HTR-8/SVneo (cell line): ENCODE results near the gene PTGR3.

Experiments used
- DNase-seq: peaks from one replicate; pipeline ENCODE4 v3.0.0; 2011; ENCODE audit warnings: low spot score, mixed read lengths; ENCODE audit not compliant: insufficient read length
- FAIRE-seq: peaks from 2 replicates; lab custom pipeline; 2011; peaks lifted over from hg19 to GRCh38; lab: Jason Lieb, UNC

Gene PTGR3

DNA sequence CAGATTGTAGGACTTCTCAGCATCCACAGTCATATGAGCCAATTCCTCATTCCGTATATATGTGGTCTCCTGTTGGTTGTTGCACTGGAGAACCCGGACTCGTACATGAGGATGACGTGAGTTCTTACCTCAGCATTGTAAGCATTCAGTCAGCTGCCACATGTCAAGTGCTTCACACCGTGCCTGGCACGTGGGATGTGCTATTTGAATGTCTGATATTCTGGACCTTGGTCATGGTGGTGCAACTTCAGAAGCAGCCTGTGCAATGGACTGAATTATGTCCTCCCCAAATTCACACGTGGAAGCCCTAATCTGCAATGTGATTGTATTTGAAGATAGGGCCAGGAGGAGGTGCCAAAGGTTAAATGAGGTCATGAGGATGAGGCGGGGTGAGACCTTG, 32.1 kb downstream of the PTGR3 start:
- no peak for DNase-seq
- no peak for FAIRE-seq

DNA sequence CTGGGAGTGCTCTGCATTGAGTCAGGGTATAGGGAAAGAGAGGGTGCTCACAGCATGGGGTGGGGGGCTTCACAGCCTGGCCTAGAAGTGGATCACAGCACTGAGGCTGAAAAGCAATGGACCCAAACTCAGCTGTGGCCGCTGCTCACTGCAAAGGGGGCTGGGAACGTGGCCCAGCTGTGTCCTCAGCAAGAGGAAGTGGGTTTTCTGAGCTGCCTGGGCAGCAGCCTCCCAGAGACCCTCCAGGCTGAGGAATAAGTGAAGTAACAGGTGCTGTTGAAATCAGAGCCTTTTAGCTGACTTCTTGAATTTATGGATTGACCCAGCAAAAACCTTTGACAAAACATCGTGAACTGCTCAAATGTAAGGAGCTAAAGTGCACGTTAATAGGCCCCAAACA, 35.2 kb downstream of the PTGR3 start:
- DNase-seq (no peak), FAIRE-seq (no peak)

DNA sequence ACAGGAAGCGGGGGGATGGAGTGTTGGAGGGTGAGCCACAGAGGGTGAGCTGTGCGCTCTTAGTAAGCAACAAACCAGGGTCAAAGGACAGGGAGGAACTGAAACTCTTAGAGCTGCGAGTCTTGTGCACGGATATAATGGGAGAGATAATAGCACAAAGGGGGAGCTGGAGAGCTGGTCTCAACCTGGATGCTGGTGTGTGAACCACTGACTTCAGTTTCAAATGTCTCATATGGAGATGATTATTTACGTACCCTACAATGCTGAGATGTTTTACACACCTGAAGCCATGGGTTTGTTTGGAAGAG, 35.9 kb downstream of the PTGR3 start:
- FAIRE-seq (no peak), DNase-seq (no peak)

DNA sequence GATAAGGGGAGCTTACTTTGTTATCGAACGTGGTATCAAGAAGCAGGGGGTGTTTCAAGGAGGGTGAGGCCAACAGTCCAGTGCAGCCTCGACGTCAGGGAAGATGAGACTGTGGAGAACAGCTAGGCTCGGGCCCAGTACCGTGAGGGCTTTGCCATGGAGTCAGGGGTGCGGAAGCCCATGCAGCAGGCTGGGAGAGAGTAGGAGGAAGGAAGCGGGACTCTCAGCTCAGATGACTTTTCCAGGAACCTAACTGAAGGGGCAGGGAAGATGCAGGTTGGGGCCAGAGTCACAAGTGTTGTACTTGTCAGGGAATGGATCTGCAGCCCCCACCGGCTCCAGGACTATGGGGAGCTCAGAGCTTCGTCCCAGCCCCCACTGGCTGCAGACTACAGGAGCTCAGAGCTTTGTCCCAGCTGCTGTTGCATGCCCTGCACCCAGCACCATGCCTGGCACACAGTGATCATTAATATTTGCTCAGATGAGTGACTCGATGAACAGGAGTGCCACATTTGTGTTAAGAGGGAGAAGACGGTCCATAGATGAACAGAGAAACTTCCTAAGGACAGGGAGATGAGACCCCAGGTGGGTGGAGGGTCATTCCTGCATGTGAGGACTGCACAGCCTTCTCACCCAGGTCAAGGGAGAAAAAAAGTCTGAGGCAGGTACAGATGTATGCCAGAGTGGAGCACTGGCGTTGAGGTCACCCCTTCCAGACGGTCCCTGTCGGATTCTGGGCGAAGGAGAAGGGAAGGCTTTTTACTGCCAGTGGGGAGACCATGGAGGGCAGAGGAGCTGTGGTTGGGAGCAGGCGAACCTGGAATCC, 36.4 kb downstream of the PTGR3 start:
- DNase-seq (no peak), FAIRE-seq (no peak)

DNA sequence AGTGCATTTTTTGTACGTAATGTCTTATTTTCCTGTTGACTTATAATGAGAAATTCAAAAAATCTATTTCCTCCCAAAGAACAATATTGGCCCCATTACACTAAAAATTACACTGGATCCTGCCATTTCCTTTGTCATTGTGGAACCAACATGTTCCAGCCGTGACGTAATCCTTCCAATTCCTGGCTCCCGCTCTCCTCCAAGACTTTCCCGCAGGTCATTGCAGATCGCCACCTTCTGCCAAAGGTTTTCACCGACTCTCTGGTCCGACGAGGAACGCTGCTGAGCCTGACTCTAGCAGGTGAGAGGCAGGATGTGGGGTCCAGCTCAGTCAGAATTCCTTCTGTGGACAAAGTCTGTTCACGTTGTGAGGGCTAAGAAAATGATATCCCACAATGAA, 38.0 kb downstream of the PTGR3 start:
- DNase-seq (no peak), FAIRE-seq (no peak)

DNA sequence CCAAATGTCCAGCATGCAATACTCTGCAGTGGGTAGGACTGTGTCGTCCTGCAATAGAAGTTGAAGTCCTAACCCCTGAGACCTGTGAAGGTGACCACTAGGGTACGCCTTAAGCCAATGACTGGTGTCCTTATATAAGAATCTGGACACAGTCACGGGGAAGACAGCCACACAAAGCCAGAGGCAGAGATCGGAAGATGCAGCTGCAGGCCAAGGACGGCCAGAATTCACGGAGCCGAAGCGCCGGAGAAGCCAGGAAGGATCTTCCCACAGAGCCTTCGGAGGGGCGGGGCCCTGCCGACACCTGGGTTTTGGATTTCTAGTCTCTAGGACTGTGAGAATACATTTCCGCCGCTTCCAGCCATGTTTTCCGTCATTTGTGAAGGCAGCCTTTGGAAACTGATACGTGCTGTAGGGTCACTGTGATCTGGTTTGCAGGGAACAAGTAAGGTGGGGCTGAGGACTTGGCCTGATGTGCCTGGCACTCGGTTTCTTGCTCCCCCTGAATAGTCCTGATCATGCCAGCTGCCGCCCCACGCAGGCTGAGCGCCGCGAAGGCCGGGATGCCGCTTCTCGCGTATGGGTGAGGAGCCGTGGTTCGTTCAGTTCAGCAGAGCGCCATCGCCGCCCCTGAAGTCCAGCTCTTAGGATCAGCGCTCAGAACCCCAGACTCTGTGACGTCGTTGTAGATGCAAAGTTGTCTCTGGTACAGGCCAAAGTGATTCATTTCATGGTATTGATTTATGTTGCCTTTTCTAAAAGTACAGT, 38.7 kb downstream of the PTGR3 start:
- no peak for DNase-seq
- FAIRE-seq, result no peak

DNA sequence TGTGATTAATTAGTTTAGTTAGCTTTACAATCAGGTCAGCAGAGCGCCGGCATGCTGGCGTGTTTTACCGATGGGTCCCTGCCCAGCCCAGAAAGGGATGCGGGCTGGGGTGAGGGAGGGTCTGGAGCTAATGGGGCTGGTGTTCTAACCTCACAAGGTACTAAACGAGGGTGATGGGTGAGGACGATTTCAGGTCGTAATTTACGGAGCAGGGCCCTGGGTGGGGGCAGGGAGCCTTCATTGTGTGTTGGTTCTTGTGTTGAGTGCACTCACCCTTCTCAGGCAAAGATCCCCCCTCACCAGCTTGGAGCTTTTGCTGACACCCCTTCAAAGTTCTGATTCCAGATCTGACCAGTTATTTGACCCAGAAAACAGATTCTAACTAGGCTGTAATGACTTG, 39.5 kb downstream of the PTGR3 start:
- DNase-seq (no peak), FAIRE-seq (no peak)

DNA sequence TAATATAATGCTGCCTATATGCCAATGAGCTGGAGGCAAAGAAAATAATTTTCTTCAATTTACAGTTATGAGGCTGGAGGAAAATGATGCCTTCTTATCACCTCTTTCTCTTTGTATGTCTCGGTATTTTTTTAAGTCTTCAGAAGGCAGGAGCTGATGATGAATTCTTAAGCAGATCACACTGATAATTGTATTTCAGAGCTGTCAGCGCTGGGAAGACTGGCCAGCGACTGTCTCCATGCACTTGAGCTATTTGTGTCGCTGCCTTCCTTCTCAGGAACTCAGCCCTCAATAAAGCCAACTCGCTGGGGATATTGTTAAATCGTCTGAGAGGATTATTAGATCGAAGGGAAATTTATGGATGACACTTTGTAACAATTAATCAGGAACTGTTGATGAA, 40.3 kb downstream of the PTGR3 start:
- no peak for DNase-seq
- FAIRE-seq, result no peak

DNA sequence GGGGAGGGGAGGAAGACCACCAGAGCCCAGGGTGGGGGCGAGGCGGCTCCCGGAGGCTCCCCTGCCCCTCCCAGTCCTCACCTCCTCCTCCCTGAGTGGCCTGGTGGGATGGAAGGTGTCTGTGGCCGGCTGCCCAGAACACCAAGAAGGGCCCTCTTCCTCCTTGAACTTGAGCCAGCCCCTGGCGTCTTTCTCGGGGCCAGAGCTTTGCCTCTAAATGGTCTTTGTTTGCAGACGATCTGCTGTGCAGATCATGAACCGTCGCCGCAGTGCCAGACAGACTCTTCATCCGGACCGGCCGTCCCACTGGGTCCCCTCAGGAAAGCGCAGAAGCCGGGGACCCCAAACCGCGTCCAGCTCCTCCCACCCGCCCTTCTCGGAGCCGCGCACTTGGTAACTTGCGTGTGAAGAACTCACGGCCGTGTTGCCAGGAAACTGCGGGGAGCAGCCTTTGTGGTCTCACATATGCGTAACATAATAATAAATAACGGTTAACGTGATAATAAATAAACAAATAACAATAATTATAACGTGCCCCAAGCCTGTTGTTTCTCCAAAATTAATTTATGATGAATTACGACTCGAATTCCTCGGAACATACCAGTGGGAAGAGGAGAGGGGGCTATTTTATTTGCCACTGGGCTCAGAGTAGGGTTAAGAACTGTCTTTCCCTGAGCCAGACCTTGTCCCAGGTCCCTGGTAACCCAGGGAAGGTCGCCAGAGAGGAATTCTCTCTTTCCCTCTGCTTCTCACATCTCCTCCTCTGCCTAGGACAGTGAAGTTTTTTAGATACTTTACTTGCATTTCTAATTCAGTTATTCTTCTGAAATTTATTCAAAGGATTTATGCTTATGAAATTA, 41.0 kb downstream of the PTGR3 start:
- DNase-seq (no peak), FAIRE-seq (no peak)

DNA sequence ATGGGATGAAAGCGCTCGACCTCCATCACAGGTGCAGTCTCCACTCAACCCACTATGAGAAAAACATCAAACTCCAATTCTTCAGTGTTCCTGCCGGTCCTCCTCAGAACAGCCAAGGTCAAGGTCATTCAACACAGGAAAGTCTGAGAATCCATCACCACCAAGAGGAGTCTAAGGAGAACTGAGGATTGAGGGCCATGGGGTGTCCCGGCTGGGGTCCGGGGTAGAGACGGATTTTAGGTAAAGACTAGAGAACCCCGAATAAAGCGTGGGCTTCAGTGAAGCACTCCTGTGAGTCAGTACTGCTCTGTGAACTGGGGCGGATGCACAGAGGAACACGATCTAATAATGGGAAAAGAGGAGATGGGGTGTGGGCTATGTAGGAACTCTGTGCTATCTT, 41.8 kb downstream of the PTGR3 start:
- FAIRE-seq (no peak), DNase-seq (no peak)

DNA sequence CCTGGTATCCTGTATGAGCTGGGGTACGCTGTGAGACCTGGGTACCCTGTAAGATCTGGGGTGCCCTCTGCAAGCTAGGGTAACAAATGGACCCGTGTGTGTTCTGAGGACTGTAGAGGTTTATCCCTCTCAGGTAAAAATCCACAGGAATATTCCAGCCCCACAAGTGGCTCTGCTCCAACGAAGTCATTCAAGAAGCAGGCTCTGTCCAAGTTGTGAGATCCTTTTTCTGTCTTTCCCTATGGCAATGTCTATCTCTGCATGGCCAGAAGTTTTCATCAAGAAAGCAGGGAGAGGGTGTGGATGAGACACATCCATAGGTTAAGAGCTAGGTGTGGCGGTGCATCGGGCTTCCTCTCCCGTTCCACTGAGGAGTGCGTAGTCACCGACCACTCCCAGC, 43.0 kb downstream of the PTGR3 start:
- DNase-seq (no peak), FAIRE-seq (no peak)

DNA sequence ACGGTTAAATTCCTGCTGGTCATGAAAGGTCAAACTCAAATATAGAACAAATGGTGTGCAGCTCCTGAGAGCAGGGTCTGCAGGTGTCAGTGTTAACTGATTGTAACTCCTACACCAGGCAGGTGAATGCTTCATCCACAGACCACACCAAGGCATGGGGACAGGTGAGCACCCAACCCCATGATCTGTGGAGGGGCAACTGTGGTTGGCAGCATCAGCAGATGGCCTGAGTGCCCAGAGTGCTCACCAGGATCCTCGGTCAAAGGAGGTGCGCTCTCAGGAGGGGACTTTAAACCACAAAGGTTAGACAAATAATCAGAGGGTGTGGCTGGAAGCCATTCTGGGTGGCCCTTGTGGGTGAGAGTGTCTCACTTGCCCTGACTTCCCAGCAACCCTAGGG, 44.5 kb downstream of the PTGR3 start:
- DNase-seq (no peak), FAIRE-seq (no peak)

DNA sequence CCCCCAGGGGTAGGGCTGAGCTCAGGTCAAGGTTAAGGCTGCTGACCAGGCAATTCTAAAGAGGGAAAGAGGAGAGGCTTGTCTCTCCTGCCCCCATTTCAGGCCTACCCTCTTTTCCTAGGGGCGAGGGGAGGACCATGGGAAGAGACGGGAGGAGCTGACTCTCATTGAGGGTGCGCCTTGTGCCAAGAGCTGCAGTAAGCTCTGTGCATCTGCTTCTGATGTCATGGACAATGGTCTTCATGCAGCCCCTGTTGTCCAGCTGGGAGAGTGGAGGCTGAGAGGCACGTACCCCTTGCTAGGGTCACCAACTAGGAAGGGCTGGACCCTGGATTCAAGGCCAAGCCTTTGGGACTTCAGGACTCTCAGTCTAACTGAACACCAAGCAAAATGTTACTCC, 45.2 kb downstream of the PTGR3 start:
- DNase-seq, result no peak
- no peak for FAIRE-seq

DNA sequence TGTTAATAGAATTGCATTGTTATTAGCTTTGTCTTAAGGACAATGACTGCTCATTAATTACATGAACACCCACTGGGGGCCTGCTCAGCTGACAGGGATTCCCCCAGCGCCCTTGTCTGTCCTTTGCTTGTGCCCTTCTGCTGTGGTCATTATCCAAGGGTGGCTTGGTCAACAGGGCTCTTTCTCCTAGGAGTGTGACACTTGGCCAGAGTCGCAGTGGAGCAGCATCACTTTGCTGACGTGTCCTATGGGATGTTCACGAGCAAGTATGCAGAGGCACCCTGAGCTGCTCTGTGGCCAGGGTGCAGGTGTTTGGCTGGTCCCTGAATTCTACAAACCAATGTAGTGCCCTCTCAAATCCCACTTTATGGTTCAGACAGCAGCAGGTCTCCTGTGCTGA, 46.0 kb downstream of the PTGR3 start:
- no peak for DNase-seq
- no peak for FAIRE-seq

DNA sequence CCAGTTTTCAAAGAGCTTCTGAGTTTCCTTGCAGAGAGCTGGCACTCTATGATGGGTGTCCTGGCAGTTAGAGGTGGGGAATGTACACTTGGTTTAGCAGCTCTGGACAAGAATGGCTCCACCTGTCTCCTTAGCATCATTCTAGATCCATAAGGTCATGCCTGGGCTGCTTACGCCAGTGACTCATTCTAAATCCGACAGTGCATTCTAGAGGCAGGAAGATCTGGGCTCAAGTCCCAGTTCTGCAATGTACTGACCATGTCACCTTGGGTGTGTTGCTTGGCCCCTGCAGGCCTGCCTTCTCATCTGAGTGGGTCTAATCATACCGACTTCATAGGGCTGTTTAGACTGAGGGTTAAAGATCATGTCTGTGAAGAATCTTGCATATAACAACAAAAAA, 46.5 kb downstream of the PTGR3 start:
- FAIRE-seq (no peak), DNase-seq (no peak)

DNA sequence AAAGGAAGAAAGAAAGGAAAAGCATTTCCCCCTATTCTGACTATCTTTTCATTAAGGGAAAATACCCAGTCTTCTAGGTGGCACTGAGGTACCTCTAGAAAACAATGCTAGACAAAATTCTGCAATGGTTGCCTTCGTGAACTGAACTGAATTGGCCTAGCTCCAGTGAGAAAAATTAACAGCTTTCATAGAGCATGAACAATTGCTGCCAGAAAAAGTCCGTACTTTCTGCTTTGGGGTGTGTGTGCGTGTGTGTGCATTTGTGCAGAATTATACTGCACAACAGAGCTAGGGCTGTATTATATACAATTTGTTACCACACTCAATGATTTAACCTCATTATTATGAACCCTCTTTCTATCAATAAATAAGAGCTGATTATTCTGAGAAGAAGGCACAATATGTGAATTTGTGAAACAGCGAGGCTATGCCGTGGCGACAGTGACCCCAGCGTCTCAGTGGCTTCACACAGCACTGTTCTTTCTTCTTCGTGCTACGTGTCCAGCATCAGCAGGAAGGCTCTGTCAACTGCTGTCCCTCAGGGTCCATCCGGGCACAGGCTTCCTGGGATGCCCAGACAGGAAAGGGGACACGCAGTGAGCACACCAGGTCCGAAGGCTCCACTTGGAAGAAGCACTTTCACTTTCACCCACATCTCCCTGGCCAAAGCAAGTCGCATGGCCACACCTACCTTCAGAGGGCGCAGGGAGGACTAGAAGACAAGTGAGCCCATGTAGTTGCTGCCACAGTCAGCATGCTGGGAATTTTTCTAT, 47.5 kb downstream of the PTGR3 start:
- no peak for FAIRE-seq
- no peak for DNase-seq

DNA sequence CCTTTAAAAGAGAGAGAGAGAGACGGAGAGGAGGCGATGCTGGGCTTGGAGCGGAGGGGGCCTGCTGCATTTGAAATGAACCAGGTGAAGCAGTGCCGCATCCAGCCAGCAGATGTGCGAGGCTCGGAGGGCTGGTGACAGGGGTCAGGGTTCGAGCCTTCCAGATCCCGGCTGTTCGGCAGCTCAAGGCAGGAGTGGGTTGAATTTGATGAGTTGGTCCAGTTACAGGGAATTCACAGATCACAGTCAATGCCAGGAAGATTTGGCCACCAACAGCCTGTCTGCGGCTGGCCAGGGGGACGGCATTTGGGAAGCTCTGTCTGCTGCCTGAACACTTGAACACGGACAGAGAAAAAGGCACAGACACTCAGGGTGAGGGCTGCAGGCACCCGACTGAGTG, 48.6 kb downstream of the PTGR3 start:
- DNase-seq (no peak), FAIRE-seq (no peak)

DNA sequence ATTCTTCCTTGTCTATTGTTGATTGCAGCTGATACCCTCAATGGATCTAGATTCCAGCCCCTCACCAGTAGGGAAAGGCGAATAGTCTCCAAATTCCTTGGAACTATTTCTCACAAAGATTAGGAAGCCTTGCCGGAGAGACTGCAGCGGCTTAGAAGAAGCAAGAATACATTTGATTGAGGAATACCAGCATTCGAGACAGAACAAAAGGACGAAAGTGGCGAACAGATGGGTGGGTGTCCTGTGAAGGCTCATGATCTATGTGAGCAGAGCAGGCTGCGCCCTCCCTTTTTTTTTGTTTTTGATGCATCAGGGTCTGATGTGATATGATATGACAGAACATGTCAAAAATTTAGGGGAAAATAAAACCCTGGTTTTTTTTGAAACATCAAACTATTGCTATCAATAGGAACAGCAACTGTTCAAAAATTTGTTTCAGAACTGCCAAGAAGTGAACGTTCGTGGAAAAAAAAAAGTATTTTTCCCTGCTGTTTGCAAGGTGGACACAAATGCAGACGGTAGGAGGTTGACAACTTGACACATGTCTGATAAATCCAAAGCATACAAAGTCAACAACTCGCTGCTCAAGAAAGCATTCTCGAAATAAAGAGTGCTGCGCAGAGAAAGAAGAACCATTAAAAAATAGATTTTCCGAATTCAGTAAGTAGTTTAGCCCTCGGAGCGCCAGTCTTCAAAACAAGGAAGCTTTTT, 49.1 kb downstream of the PTGR3 start:
- FAIRE-seq (no peak), DNase-seq (no peak)

DNA sequence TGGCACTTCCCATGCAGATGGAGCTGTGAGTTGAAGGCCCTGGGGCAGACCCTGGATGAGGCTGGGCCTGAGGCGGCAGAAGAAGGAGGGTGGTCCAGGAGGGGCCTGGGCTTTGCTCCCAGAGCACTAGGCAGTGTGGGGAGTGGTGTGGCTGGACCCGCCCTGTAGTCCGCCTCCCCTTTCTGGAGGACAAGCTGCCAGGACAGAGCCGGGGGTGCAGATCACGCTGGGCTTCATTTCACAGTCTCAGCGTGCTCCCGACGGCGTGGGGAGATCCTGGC, 49.8 kb downstream of the PTGR3 start:
- DNase-seq (no peak), FAIRE-seq (no peak)
